Fibroblast of pulmonary artery (primary cell): ENCODE measurements around the gene ZNF846.
A peak's percentile ranks its signal among the peaks of the same experiment; 100 is the strongest.

Source experiments
- DNase-seq: peaks from one replicate; pipeline ENCODE4 v3.0.0-alpha.2; 2010; ENCODE audit warnings: low read depth
- H3K4me3 ChIP-seq: replicated peaks from 2 replicates; pipeline ENCODE4 v1.5.1; 2011; ENCODE audit warnings: low read depth, mild to moderate bottlenecking, control low read depth, low read length, moderate library complexity
- CTCF ChIP-seq: IDR thresholded peaks from 2 replicates; pipeline ENCODE4 v1.5.1; 2011; ENCODE audit warnings: mild to moderate bottlenecking, control low read depth, low read length, inconsistent platforms; ENCODE audit errors: missing control alignments

Gene ZNF846

GRCh38 chr19:9768175-9769112 is at the start of gene ZNF846:
Gene ZNF846, minus strand, starts transcription at chr19:9768738. Its CDS starts 3,788 bp downstream, at chr19:9764950.
- TF ChIP-seq CTCF, result no peak
- peak; percentile 97 for DNase-seq
- peak within 1 kb of the TSS; percentile 83 for H3K4me3 ChIP-seq

- TF ChIP-seq CTCF, result no peak
- no peak for DNase-seq
- peak overlapping the region; percentile 97 for H3K4me3 ChIP-seq
Measured at GRCh38 chr19:9818175-9818733, 49.7 kb upstream of the ZNF846 start.

GRCh38 chr19:9811139-9811538 is 42.6 kb upstream of the ZNF846 start:
- no peak overlapping the region for H3K4me3 ChIP-seq
- DNase-seq, result no peak
- no peak for TF ChIP-seq CTCF

GRCh38 chr19:9808855-9809824 is 40.6 kb upstream of the ZNF846 start:
- DNase-seq, result no peak
- no peak overlapping the region for H3K4me3 ChIP-seq
- no peak for TF ChIP-seq CTCF

- no peak overlapping the region for H3K4me3 ChIP-seq
- DNase-seq, result no peak
Measured at GRCh38 chr19:9806803-9807202, 38.3 kb upstream of the ZNF846 start.

More at GRCh38 chr19:9806803-9807202, 38.3 kb upstream of the ZNF846 start:
- TF ChIP-seq CTCF, result no peak
